Testis (tissue), 3 donors: Measurements from ENCODE around the gene CPZ. TPM values are rescaled to one million over a fixed set of nuclear protein-coding genes. Genes with fewer than 3 reads are reported as not detected.
"Not testable (repeated sequence)": the region's sequence is repeated elsewhere in the genome, so short reads cannot be mapped to it uniquely, and the experiment has no call there.

Experiments
- DNase-seq: peaks from one replicate; pipeline ENCODE4 v3.0.0-alpha.2; 2019
- H3K27ac ChIP-seq, 2 donors: fragments of 200-600 bp; sonication (generic); one replicate each; pipeline ENCODE4 v1.5.1; 2019
- H3K27me3 ChIP-seq: fragments of 200-600 bp; sonication (generic); one replicate; pipeline ENCODE4 v1.5.1; 2019
- H3K36me3 ChIP-seq: fragments of 200-600 bp; sonication (generic); one replicate; pipeline ENCODE4 v1.5.1; 2017; ENCODE audit warnings: low read depth; ENCODE audit errors: missing control alignments
- H3K4me1 ChIP-seq: fragments of 200-600 bp; sonication (generic); one replicate; pipeline ENCODE4 v1.5.1; 2019
- H3K4me3 ChIP-seq, 2 donors: fragments of 200-600 bp; sonication (generic); one replicate each; pipeline ENCODE4 v1.5.1; 2017 to 2019
- H3K9me3 ChIP-seq: fragments of 200-600 bp; sonication (generic); one replicate; pipeline ENCODE4 v1.5.1; 2017
- CTCF ChIP-seq, 3 experiments: fragments of 450-650 bp in 2 of 3; fragments of 200-600 bp in 1 of 3; sonication (generic) in 1 of 3; IDR thresholded peaks; one replicate each; pipeline ENCODE4 v1.5.1; 2016 to 2019; ENCODE audit warnings: antibody characterized with exemption in 3 of 3, mild to moderate bottlenecking in 2 of 3, moderate library complexity in 1 of 3
- POLR2A ChIP-seq: fragments of 450-650 bp; IDR thresholded peaks from one replicate; pipeline ENCODE4 v1.6.1; 2017; ENCODE audit warnings: antibody characterized with exemption, mild to moderate bottlenecking, moderate library complexity
- WGBS, 2 donors: methylation state at CpG; one replicate each; pipeline ENCODE4 v1.1.5; 2018; 5-methylcytosine and 5-hydroxymethylcytosine counted together
- intact Hi-C: fragments of 100-400 bp; cut with DNase I; formaldehyde crosslinking; loops from one replicate; pipeline ENCODE4 v1.15.1; 2023; ENCODE audit warnings: low total_unique reads
- polyA plus RNA-seq: library from polyadenylated mRNA; stranded (reverse); fragments of 350-450 nt; fragmentation: Illumina TruSeq; extraction: RNeasy Lipid Tissue Mini Kit (QIAGEN cat#74804); gene quantifications from one replicate; pipeline ENCODE4 v1.2.3, GENCODE V29; 2014; ENCODE audit warnings: low read depth, low replicate concordance; ENCODE audit not compliant: insufficient read depth
- total RNA-seq, 2 donors: library from RNA; depleted of rRNA; stranded (reverse); fragments of >200 nt; gene quantifications; one replicate each; pipeline ENCODE4 v1.2.3, GENCODE V29; 2016

CPZ gene
- total and polyA plus RNA-seq, 3 donors from 2014 or later, result 2.0 to 21.9 (median 10.2) TPM

- Histone ChIP-seq H3K4me3 (no peak overlapping the region), H3K4me1 (no peaks in the 10 kb centered on the region), H3K9me3 (no peaks in the 10 kb centered on the region), H3K27ac (no peak overlapping the region), H3K36me3 (no peaks in the 10 kb centered on the region), H3K27me3 (no peaks in the 10 kb centered on the region)
- no peak for DNase-seq
- 70 to 78% methylated on average over 4 of the region's 4 CpGs for WGBS, 2 donors
- TF ChIP-seq POLR2A (no peak), CTCF (IDR thresholded peaks at IDR 0.05) (no peak)
- intact Hi-C loops, result no loop called here
Observed at GRCh38 chr4:8575457-8575856, 17.1 kb upstream of the CPZ start.

DNA sequence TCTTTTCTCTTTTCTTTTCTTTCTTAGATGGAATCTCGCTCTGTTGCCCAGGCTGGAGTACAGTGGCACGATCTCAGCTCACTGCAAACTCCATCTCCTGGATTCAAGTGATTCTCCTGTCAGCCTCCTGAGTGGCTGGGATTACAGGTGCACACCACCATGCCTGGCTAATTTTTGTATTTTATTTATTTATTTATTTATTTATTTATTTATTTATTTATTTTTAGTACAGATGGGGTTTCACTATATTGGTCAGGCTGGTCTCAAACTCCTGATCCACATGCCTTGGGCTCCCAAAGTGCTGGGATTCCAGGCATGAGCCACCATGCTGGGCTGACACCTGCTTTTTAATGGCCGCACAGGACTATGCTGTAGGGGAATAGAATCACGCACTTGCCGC lies 16.0 kb upstream of the CPZ start:
- H3K9me3 ChIP-seq, H3K4me3 ChIP-seq, DNase-seq, intact Hi-C loops, H3K27me3 ChIP-seq, H3K4me1 ChIP-seq, H3K36me3 ChIP-seq, H3K27ac ChIP-seq: not testable (repeated sequence)
- WGBS, 2 donors, result 87 to 97% methylated on average over 5 of the region's 5 CpGs

GRCh38 chr4:8577046-8577445 lies 15.5 kb upstream of the CPZ start:
- Histone ChIP-seq H3K4me3 (no peak overlapping the region), H3K4me1 (no peaks in the 10 kb centered on the region), H3K9me3 (no peaks in the 10 kb centered on the region), H3K27me3 (no peaks in the 10 kb centered on the region), H3K27ac (no peak overlapping the region), H3K36me3 (no peaks in the 10 kb centered on the region)
- WGBS, 2 donors, result 75 to 80% methylated on average over 8 of the region's 8 CpGs
- TF ChIP-seq CTCF (IDR thresholded peaks at IDR 0.05), result no peak
- no peak for TF ChIP-seq POLR2A
- intact Hi-C loops, result no loop called here
- no peak for DNase-seq

- H3K36me3 ChIP-seq, result no peaks in the 10 kb centered on the region
- intact Hi-C loops, result no loop called here
- H3K4me1 ChIP-seq, result no peaks in the 10 kb centered on the region
- TF ChIP-seq POLR2A (no peak), CTCF (IDR thresholded peaks at IDR 0.05) (no peak)
- H3K27me3 ChIP-seq, result no peaks in the 10 kb centered on the region
- H3K9me3 ChIP-seq, result no peaks in the 10 kb centered on the region
- H3K4me3 ChIP-seq, result no peak overlapping the region
- H3K27ac ChIP-seq, result no peak overlapping the region
- no peak for DNase-seq
- WGBS, 2 donors, result 87 to 92% methylated on average over 4 of the region's 4 CpGs
Observed at GRCh38 chr4:8577972-8578371, 14.6 kb upstream of the CPZ start.

GRCh38 chr4:8578717-8579116 lies 13.8 kb upstream of the CPZ start:
- H3K9me3 ChIP-seq, result no peaks in the 10 kb centered on the region
- TF ChIP-seq CTCF (IDR thresholded peaks at IDR 0.05) (no peak), POLR2A (no peak)
- no peaks in the 10 kb centered on the region for H3K27me3 ChIP-seq
- no peak overlapping the region for H3K4me3 ChIP-seq
- no peak overlapping the region for H3K27ac ChIP-seq
- no peaks in the 10 kb centered on the region for H3K36me3 ChIP-seq
- WGBS, 2 donors, result 72 to 85% methylated on average over 3 of the region's 3 CpGs
- no peaks in the 10 kb centered on the region for H3K4me1 ChIP-seq
- no peak for DNase-seq
- intact Hi-C loops, result no loop called here
